ENCODE data around the gene OR52E5. TPM values are rescaled to one million over a fixed set of nuclear protein-coding genes. Genes with fewer than 3 reads are reported as not detected.

The OR52E5 gene
- polyA plus RNA-seq, 1 donor (not counting 4 experiments of a cell fraction or from before 2014, with no cell fraction given) = not detected

GRCh38 chr11:5928811-5929210 is 35.8 kb downstream of the OR52E5 start:
- TF ChIP-seq EZH2 (IDR thresholded peaks at IDR 0.05; ENCODE audit: low read length) (no peak), CTCF (optimal IDR thresholded peaks at IDR 0.05 in 1 of 3, IDR thresholded peaks at IDR 0.05 in 1 of 3, conservative IDR thresholded peaks at IDR 0.05 in 1 of 3; ENCODE audit: extremely low read depth in 1 of 3, insufficient read depth in 2 of 3, low read length in 3 of 3) (no peak)
- DNase-seq (ENCODE audit: low read depth, low spot score) (no peak), FAIRE-seq (no peak)
- H3K4me3 ChIP-seq (ENCODE audit: control insufficient read depth in 2 of 3, extremely low read depth in 1 of 3, insufficient read depth in 2 of 3, low read depth in 1 of 3, low read length in 3 of 3) = no peak overlapping the region
- no peaks in the 10 kb centered on the region for H3K36me3 ChIP-seq (ENCODE audit: control insufficient read depth in 2 of 2, extremely low read depth in 1 of 2, insufficient read depth in 2 of 2, low read length in 2 of 2)
- H3K27ac ChIP-seq (ENCODE audit: control insufficient read depth, insufficient read depth, low read length) = no peak overlapping the region
- peaks cover 2% of the 10 kb centered on the region for H3K9me3 ChIP-seq (ENCODE audit: control insufficient read depth, low read depth, low read length)
- H3K9ac ChIP-seq (ENCODE audit: control insufficient read depth, extremely low read depth, insufficient read depth, low read length) = no peak overlapping the region
- H3K79me2 ChIP-seq (ENCODE audit: control insufficient read depth, insufficient read depth, low read length) = no peaks in the 10 kb centered on the region
- H3K4me1 ChIP-seq (ENCODE audit: control insufficient read depth, extremely low read depth, insufficient read depth, low read length) = peaks cover under 1% of the 10 kb centered on the region
- dilution Hi-C loops (cut with MboI; ENCODE audit: extremely low pct_ligation_motif_present, low sequenced_read_pairs) = no loop called here
- H4K20me1 ChIP-seq (ENCODE audit: control insufficient read depth, extremely low read depth, insufficient read depth, low read length) = no peaks in the 10 kb centered on the region
- H3K4me2 ChIP-seq (ENCODE audit: control insufficient read depth, extremely low read depth, insufficient read depth, low read depth, low read length) = no peak overlapping the region
- H3K9me1 ChIP-seq (ENCODE audit: control insufficient read depth, extremely low read depth, insufficient read depth, low read length) = no peaks in the 10 kb centered on the region
- H2AFZ ChIP-seq (ENCODE audit: control insufficient read depth, low read length) = no peak overlapping the region
- no peaks in the 10 kb centered on the region for H3K27me3 ChIP-seq (ENCODE audit: control insufficient read depth, extremely low read depth, insufficient read depth, low read length)

- no peaks in the 10 kb centered on the region for H3K27me3 ChIP-seq (ENCODE audit: control insufficient read depth, extremely low read depth, insufficient read depth, low read length)
- no peaks in the 10 kb centered on the region for H3K36me3 ChIP-seq (ENCODE audit: control insufficient read depth in 2 of 2, extremely low read depth in 1 of 2, insufficient read depth in 2 of 2, low read length in 2 of 2)
- no peak overlapping the region for H3K4me2 ChIP-seq (ENCODE audit: control insufficient read depth, extremely low read depth, insufficient read depth, low read depth, low read length)
- dilution Hi-C loops (cut with MboI; ENCODE audit: extremely low pct_ligation_motif_present, low sequenced_read_pairs) = no loop called here
- H4K20me1 ChIP-seq (ENCODE audit: control insufficient read depth, extremely low read depth, insufficient read depth, low read length) = no peaks in the 10 kb centered on the region
- H3K4me3 ChIP-seq (ENCODE audit: control insufficient read depth in 2 of 3, extremely low read depth in 1 of 3, insufficient read depth in 2 of 3, low read depth in 1 of 3, low read length in 3 of 3) = no peak overlapping the region
- no peak overlapping the region for H3K27ac ChIP-seq (ENCODE audit: control insufficient read depth, insufficient read depth, low read length)
- H3K4me1 ChIP-seq (ENCODE audit: control insufficient read depth, extremely low read depth, insufficient read depth, low read length) = no peaks in the 10 kb centered on the region
- H3K9ac ChIP-seq (ENCODE audit: control insufficient read depth, extremely low read depth, insufficient read depth, low read length) = no peak overlapping the region
- H3K9me1 ChIP-seq (ENCODE audit: control insufficient read depth, extremely low read depth, insufficient read depth, low read length) = no peaks in the 10 kb centered on the region
- H2AFZ ChIP-seq (ENCODE audit: control insufficient read depth, low read length) = no peak overlapping the region
- no peak for FAIRE-seq
- TF ChIP-seq CTCF (optimal IDR thresholded peaks at IDR 0.05 in 1 of 3, IDR thresholded peaks at IDR 0.05 in 1 of 3, conservative IDR thresholded peaks at IDR 0.05 in 1 of 3; ENCODE audit: extremely low read depth in 1 of 3, insufficient read depth in 2 of 3, low read length in 3 of 3) (no peak), EZH2 (IDR thresholded peaks at IDR 0.05; ENCODE audit: low read length) (no peak)
- DNase-seq (ENCODE audit: low read depth, low spot score) = no peak
- peaks cover 2% of the 10 kb centered on the region for H3K9me3 ChIP-seq (ENCODE audit: control insufficient read depth, low read depth, low read length)
- H3K79me2 ChIP-seq (ENCODE audit: control insufficient read depth, insufficient read depth, low read length) = no peaks in the 10 kb centered on the region
These were observed 36.8 kb downstream of the OR52E5 start for GRCh38 chr11:5929571-5930368.

All from keratinocyte (primary cell).